ENCODE measurements around the gene NEURL4.
"Not testable (repeated sequence)": the region's sequence is repeated elsewhere in the genome, so short reads cannot be mapped to it uniquely, and the experiment has no call there.

The NEURL4 gene

DNA sequence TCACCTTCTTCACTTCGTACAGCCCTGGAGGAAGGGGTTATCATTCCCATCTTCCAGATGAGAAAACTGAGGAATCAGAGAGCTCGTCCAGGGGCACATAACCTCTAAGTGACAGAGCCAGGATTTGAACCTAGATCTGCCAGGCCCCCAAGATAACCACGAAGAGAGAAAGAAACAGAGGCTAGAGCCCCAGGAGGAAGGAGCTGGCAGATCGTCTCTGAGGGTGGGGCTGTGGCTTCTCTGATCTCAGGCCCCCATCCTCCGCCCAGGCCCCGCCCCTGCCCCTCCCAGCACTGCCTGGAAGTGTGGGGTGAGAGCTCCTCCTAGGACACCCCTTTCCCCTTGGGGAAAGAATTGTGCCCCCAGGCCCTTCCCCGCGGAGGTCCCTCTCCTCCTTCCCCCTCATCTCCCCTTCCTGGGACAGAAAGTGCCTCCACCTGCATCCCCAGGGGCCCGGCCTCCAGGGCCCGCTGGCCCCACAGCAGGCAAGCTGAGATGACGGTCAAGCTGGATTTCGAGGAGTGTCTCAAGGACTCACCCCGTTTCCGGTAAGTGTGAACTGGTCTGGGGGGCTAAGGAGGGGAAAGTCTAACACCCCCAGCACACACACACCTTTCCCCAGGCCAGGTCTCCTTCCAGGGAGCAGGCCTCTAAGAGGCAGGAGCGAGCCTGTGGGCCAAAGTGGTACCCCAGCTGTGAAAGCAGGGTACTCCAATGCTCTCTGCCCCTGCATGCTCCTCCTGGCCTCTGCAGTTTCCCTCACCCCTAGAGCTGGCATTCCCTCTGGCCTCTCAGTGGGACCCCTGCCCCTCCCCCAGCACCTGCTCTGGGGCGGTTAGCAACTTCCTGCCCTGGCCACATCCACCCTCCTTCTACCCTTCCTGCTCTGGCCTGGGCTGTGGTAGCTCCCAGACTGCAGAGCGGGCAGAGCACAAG, 7.4 kb upstream of the NEURL4 start, which contains the start of gene ACAP1:
TSS of gene ACAP1 (plus strand) at position 290 of the 936 bp plus-strand sequence. CDS start at position 496, 206 bp downstream.
- peak within 1 kb of the TSS; percentile 67 to 78 (median 76) for H3K9ac ChIP-seq
- no peaks in the 10 kb centered on the region for H3K27me3 ChIP-seq
- H3K4me2 ChIP-seq, result peak within 1 kb of the TSS; percentile 95 to 100 (median 99)
- peak within 1 kb of the TSS; percentile 56 to 77 (median 63) for H3K4me3 ChIP-seq
- peaks cover 0 to 36% (median 6%) of the 10 kb centered on the region in 11 experiments; a peak in 15 of 22 replicates for H3K36me3 ChIP-seq
- no peak for TF ChIP-seq Cebpa-rat (IDR thresholded peaks at IDR 0.05)
- peak within 1 kb of the TSS; percentile 50 to 83 (median 75); a peak in 20 of 22 replicates for H3K27ac ChIP-seq
- H3K9me3 ChIP-seq (replicated peaks in 1 of 11), result no peaks in the 10 kb centered on the region
- H4K20me1 ChIP-seq, result peaks cover 0 to 37% (median 0%) of the 10 kb centered on the region in 11 experiments; a peak in 6 of 22 replicates
- H3K4me1 ChIP-seq, result peaks cover 64 to 90% (median 82%) of the 10 kb centered on the region in 10 experiments

DNA sequence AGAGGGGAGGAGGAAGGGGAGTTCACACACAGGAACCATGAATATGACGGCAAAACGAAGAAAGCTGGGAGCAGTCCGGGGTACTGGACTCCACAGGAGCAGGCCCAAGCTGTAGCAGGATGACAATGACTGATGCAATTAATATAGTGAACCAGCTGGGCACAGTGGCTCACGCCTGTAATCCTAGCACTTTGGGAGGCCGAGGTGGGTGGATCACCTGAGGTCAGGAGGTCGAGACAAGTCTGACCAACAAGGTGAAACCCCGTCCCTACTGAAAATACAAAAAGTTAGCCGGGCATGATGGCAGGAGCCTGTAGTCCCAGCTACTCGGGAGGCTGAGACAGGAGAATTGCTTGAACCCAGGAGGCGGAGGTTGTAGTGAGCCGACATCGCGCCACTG, 6.6 kb upstream of the NEURL4 start:
- Histone ChIP-seq H4K20me1 (peaks cover 0 to 30% (median 0%) of the 10 kb centered on the region in 11 experiments; a peak in 4 of 22 replicates), H3K4me3 (peak overlapping the region; percentile 56 to 77 (median 63); a peak in 16 of 20 replicates), H3K27ac (peak overlapping the region in 9 of 11 experiments; percentile 42 to 83 (median 75); a peak in 17 of 22 replicates), H3K9ac (peak overlapping the region; percentile 67 to 78 (median 76); a peak in 20 of 22 replicates), H3K4me2 (peak overlapping the region; percentile 95 to 100 (median 99)), H3K36me3 (peaks cover 0 to 28% (median under 1%) of the 10 kb centered on the region in 11 experiments; a peak in 10 of 22 replicates), H3K4me1 (peaks cover 67 to 97% (median 89%) of the 10 kb centered on the region in 10 experiments)
- H3K9me3 ChIP-seq (replicated peaks in 1 of 11); H3K27me3 ChIP-seq: not testable (repeated sequence)

DNA sequence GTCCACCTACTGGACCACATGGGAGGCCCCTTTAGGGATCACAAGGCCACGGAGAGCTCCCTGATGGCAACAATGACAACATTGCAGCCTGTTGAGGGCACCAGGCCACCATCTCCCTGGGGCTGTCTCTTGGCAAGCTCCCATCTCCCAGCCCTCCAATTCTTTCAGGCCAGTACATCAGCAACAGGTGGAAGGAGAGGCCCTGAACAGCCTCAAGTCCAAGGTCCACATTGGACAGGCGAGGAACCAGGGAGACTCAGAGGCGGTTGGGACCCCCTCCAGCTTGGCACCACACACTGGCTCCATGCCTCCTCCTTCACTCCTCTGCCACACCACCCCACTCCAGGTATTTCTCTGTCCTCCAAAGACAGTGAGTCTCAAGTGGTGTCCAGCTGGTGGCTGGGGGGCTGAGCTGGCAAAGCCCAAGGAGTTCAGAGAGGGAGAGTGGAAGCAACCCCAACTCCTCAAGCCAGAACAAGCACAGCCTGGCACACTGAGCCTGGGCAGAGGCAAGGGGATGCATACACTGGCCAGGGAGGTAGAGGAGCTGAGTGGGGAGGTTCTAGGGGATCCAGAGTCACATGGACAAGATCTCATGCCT, 5.9 kb upstream of the NEURL4 start:
- Histone ChIP-seq H3K27me3 (no peaks in the 10 kb centered on the region), H3K4me3 (no peak overlapping the region), H4K20me1 (peaks cover 0 to 24% (median 0%) of the 10 kb centered on the region in 11 experiments; a peak in 3 of 22 replicates), H3K4me2 (peak overlapping the region; percentile 95 to 100 (median 99); a peak in 21 of 22 replicates), H3K27ac (peak overlapping the region in 8 of 11 experiments; percentile 6 to 83 (median 76); a peak in 15 of 22 replicates), H3K36me3 (peaks cover 0 to 21% (median 0%) of the 10 kb centered on the region in 11 experiments; a peak in 9 of 22 replicates), H3K4me1 (peaks cover 69 to 97% (median 91%) of the 10 kb centered on the region in 10 experiments), H3K9me3 (replicated peaks in 1 of 11) (no peaks in the 10 kb centered on the region), H3K9ac (peak overlapping the region in 5 of 11 experiments; percentile 67 to 77 (median 76); a peak in 5 of 22 replicates)
- no peak for TF ChIP-seq Cebpa-rat (IDR thresholded peaks at IDR 0.05)

DNA sequence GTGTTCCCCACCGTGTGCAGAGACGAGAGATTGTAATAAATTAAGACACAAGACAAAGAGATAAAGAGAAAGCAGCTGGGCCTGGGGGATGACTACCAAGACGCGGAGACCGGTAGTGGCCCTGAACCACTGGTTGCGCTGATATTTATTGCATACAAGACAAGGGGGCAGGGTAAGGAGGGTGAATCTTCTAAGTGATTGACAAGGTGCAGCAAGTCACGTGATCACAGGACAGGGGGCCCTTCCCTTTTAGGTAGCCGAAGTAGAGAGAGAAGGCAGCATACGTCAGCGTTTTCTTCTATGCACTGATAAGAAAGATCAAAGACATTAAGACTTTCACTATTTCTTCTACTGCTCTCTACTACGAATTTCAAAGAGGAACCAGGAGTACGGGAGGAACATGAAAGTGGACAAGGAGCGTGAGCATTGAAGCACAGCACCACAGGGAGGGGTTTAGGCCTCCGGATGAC, 3.5 kb upstream of the NEURL4 start:
- peaks cover 57 to 83% (median 80%) of the 10 kb centered on the region in 10 experiments for H3K4me1 ChIP-seq
- peak overlapping the region; percentile 63 to 98 (median 93) for H3K4me2 ChIP-seq
- peak overlapping the region in 3 of 11 experiments; percentile 19 to 51 (median 47); a peak in 4 of 22 replicates for H3K27ac ChIP-seq

DNA sequence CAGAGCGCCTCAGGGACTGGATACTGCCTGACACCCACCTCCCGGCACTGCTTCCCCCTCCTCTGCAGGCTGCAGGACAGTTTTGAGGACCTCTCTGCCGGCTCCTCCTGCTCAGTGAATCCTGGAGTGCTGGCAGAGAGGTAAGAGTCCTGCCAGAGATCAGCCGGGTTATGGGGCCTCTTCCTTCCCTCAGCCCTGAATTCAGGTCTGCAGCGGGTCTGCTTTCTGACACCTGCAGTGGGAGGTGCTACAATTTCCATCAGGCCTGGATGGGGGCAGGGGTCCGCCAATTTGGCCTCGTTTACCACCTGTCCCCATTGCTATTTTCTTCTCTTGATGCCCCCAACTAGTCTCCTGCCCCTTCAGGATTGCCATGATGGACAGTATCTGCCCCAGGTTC, 3.0 kb upstream of the NEURL4 start:
- peak overlapping the region; percentile 63 to 98 (median 93) for H3K4me2 ChIP-seq
- peaks cover 57 to 83% (median 79%) of the 10 kb centered on the region in 10 experiments for H3K4me1 ChIP-seq
- peak overlapping the region in 1 of 10 experiments; percentile 24; a peak in 2 of 20 replicates for H3K4me3 ChIP-seq
- TF ChIP-seq Cebpa-rat (IDR thresholded peaks at IDR 0.05), result no peak
- peak overlapping the region in 6 of 11 experiments; percentile 21 to 38 (median 24); a peak in 5 of 22 replicates for H3K9ac ChIP-seq
- peak overlapping the region in 5 of 11 experiments; percentile 3 to 51 (median 19); a peak in 4 of 22 replicates for H3K27ac ChIP-seq
- peaks cover 0 to 5% (median 0%) of the 10 kb centered on the region in 11 experiments; a peak in 7 of 22 replicates for H3K36me3 ChIP-seq
- peaks cover 0 to 4% (median 0%) of the 10 kb centered on the region in 11 experiments; a peak in 1 of 22 replicates for H4K20me1 ChIP-seq
- no peaks in the 10 kb centered on the region for H3K27me3 ChIP-seq
- no peaks in the 10 kb centered on the region for H3K9me3 ChIP-seq (replicated peaks in 1 of 11)

More for the DNA sequence above, 3.5 kb upstream of the NEURL4 start:
- H3K36me3 ChIP-seq; H3K27me3 ChIP-seq; H4K20me1 ChIP-seq; H3K9me3 ChIP-seq (replicated peaks in 1 of 11): not testable (repeated sequence)
- peak overlapping the region in 5 of 11 experiments; percentile 21 to 38 (median 25); a peak in 3 of 22 replicates for H3K9ac ChIP-seq
- H3K4me3 ChIP-seq, result peak overlapping the region in 1 of 10 experiments; percentile 24; a peak in 2 of 20 replicates

DNA sequence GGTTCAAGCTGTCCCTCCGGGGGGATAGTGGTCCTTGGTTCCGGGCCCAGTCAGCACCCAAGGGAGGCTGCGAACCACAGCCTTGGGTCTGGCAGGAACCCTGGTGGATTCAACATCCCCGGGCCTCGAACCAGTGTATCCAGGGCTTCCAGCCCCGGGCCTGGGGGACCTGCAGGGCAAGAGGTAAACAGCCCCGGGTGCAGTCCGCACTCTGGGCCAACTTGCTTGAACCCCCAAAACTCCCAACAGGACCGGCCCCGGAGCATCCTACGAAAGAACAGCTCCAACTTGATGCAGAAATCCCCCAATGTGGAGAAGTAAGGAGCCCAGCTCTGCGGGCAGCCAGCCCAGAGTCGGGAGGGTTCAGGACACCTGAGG, 1.5 kb upstream of the NEURL4 start:
- peak overlapping the region; percentile 67 to 96 (median 89); a peak in 21 of 22 replicates for H3K9ac ChIP-seq
- H3K27ac ChIP-seq, result peak overlapping the region in 10 of 11 experiments; percentile 79 to 96 (median 90); a peak in 19 of 22 replicates
- H3K9me3 ChIP-seq (replicated peaks in 1 of 11), result no peaks in the 10 kb centered on the region
- no peak for TF ChIP-seq Cebpa-rat (IDR thresholded peaks at IDR 0.05)
- peaks cover 46 to 73% (median 64%) of the 10 kb centered on the region in 10 experiments for H3K4me1 ChIP-seq
- peak overlapping the region; percentile 88 to 99 (median 96) for H3K4me2 ChIP-seq
- peaks cover 9 to 20% (median 14%) of the 10 kb centered on the region in 11 experiments for H3K36me3 ChIP-seq
- H3K4me3 ChIP-seq, result peak overlapping the region; percentile 74 to 86 (median 82)
- no peaks in the 10 kb centered on the region for H3K27me3 ChIP-seq
- peaks cover 0 to 4% (median 0%) of the 10 kb centered on the region in 11 experiments; a peak in 2 of 22 replicates for H4K20me1 ChIP-seq

DNA sequence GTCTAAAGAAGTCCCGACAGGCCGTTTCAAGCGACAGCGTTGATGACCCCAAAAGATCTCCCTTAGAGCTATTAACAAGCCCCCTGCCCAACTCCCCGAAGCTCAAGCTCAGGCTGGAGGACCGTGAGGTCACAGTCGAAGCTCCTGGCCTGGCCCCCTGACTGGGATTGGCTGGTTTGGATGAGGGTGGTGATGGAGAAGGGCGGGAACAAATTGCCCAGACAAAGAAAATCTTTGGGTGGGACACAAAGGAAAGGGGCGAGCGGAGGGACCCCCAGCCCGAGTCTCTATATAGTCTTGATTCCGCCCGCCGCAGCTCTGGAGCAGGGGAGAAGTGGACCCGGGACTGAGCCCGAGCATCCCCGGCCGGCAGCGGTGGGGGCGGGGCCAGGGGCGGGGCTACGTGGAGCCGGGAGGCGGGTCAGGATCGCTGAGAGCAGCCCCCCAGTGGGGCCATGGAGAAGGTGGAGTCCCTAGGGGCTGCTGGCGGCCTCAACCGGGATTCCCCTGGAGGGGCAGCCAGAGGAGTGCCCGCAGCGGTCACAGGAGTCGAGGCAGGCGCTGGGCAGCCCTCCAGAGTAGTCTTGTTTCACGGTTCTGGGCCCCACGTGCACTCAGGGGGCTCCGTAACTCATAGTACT, 982 bp upstream of the NEURL4 start:
- H3K9me3 ChIP-seq (replicated peaks in 1 of 11), result no peaks in the 10 kb centered on the region
- peaks cover 0 to 4% (median 0%) of the 10 kb centered on the region in 11 experiments; a peak in 2 of 22 replicates for H4K20me1 ChIP-seq
- H3K4me3 ChIP-seq, result peak overlapping the region; percentile 74 to 86 (median 82)
- TF ChIP-seq Cebpa-rat (IDR thresholded peaks at IDR 0.05), result no peak
- H3K27me3 ChIP-seq, result no peaks in the 10 kb centered on the region
- H3K36me3 ChIP-seq, result peaks cover 9 to 25% (median 19%) of the 10 kb centered on the region in 11 experiments
- H3K27ac ChIP-seq, result peak overlapping the region; percentile 79 to 96 (median 90); a peak in 21 of 22 replicates
- peaks cover 41 to 68% (median 59%) of the 10 kb centered on the region in 10 experiments for H3K4me1 ChIP-seq
- H3K9ac ChIP-seq, result peak overlapping the region; percentile 81 to 96 (median 89)
- peak overlapping the region; percentile 88 to 99 (median 96) for H3K4me2 ChIP-seq

Measured in BLaER1 treated with 17β-estradiol and CSF1 and Interleukin-3, amounts not matched to agents 10 nM and 100 nM (cell line).